ENCODE measurements around the gene EFHD2. TPM values are rescaled to one million over a fixed set of nuclear protein-coding genes. Genes with fewer than 3 reads are reported as not detected.

Gene EFHD2
- total RNA-seq, 1 experiment from 2014 or later, result 69.7 TPM

- BruUV-seq (replicated peaks), result no TSS peak
Observed at GRCh38 chr1:15469361-15469760, 59.7 kb downstream of the EFHD2 start.

More at GRCh38 chr1:15469361-15469760, 59.7 kb downstream of the EFHD2 start:
- no peak overlapping the region for H3K9ac ChIP-seq (ENCODE audit: low read length)
- no peak overlapping the region for H3K4me2 ChIP-seq (ENCODE audit: low read length)
- no peaks in the 10 kb centered on the region for H4K20me1 ChIP-seq (ENCODE audit: insufficient read depth)
- TF ChIP-seq ZNF274 (IDR thresholded peaks at IDR 0.05; ENCODE audit: low read depth, low read length) (no peak), SP1 (IDR thresholded peaks at IDR 0.05; ENCODE audit: low read depth) (no peak), EGR1 (IDR thresholded peaks at IDR 0.05; ENCODE audit: low read depth) (no peak), EZH2phosphoT487 (IDR thresholded peaks at IDR 0.05; ENCODE audit: borderline replicate concordance) (no peak), RAD21 (IDR thresholded peaks at IDR 0.05; ENCODE audit: low read depth) (no peak), ELF1 (IDR thresholded peaks at IDR 0.05; ENCODE audit: borderline replicate concordance, low read depth) (no peak), MAX (IDR thresholded peaks at IDR 0.05) (no peak), JUND (IDR thresholded peaks at IDR 0.05) (no peak), CBX3 (IDR thresholded peaks at IDR 0.05; ENCODE audit: low read depth) (no peak), ATF3 (IDR thresholded peaks at IDR 0.05) (no peak), REST (IDR thresholded peaks at IDR 0.05; ENCODE audit: low read depth) (no peak)
- TF ChIP-seq, protein P1, sequence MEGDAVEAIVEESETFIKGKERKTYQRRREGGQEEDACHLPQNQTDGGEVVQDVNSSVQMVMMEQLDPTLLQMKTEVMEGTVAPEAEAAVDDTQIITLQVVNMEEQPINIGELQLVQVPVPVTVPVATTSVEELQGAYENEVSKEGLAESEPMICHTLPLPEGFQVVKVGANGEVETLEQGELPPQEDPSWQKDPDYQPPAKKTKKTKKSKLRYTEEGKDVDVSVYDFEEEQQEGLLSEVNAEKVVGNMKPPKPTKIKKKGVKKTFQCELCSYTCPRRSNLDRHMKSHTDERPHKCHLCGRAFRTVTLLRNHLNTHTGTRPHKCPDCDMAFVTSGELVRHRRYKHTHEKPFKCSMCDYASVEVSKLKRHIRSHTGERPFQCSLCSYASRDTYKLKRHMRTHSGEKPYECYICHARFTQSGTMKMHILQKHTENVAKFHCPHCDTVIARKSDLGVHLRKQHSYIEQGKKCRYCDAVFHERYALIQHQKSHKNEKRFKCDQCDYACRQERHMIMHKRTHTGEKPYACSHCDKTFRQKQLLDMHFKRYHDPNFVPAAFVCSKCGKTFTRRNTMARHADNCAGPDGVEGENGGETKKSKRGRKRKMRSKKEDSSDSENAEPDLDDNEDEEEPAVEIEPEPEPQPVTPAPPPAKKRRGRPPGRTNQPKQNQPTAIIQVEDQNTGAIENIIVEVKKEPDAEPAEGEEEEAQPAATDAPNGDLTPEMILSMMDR (IDR thresholded peaks at IDR 0.05 in 2 of 3, conservative IDR thresholded peaks at IDR 0.05 in 1 of 3; ENCODE audit: borderline replicate concordance in 1 of 3, insufficient read depth in 1 of 3, low read depth in 2 of 3, low read length in 2 of 3), result no peak
- no peak for DNase-seq (ENCODE audit: low read depth, low spot score)
- H3K36me3 ChIP-seq (ENCODE audit: control insufficient read depth in 1 of 2, insufficient read depth in 2 of 2, low read length in 2 of 2), result no peaks in the 10 kb centered on the region
- H3K27me3 ChIP-seq (ENCODE audit: insufficient read depth, low read length), result no peaks in the 10 kb centered on the region
- H3K27ac ChIP-seq (ENCODE audit: low read depth, low read length), result no peak overlapping the region
- intact Hi-C loops (cut with micrococcal nuclease), result no loop called here
- no peak overlapping the region for H3K4me3 ChIP-seq (replicated peaks in 1 of 2; ENCODE audit: low read depth in 1 of 2, low read length in 2 of 2)
- no peak overlapping the region for H2AFZ ChIP-seq (ENCODE audit: low read depth, low read length, poor library complexity, severe bottlenecking)
- CTCF ChIA-PET, result no interaction called here
- POLR2A ChIA-PET, result no interaction called here
- no peaks in the 10 kb centered on the region for H3K79me2 ChIP-seq (ENCODE audit: insufficient read depth, low read length)
- no peaks in the 10 kb centered on the region; a peak in 1 of 4 replicates for H3K4me1 ChIP-seq (ENCODE audit: control insufficient read depth in 1 of 2, insufficient read depth in 2 of 2, low read length in 2 of 2)
- RAD21 ChIA-PET (ENCODE audit: low non-redundant PET in 1 of 2, low total read pairs in 2 of 2, uncharacterized antibody in 2 of 2, unreplicated experiment in 2 of 2), result no interaction called here
- no peaks in the 10 kb centered on the region; a peak in 1 of 4 replicates for H3K9me3 ChIP-seq (ENCODE audit: control insufficient read depth in 1 of 2, insufficient read depth in 1 of 2, low read depth in 1 of 2, low read length in 2 of 2)
- ATAC-seq, result no peak
- H3K9me2 ChIP-seq (ENCODE audit: insufficient read depth), result no peaks in the 10 kb centered on the region

All from HCT116 (cell line).